Measurements from ENCODE around the gene NDUFA11. TPM values are rescaled to one million over a fixed set of nuclear protein-coding genes. Genes with fewer than 3 reads are reported as not detected.
"Not testable (repeated sequence)": the region's sequence is repeated elsewhere in the genome, so short reads cannot be mapped to it uniquely, and the experiment has no call there.

Gene NDUFA11
- polyA plus RNA-seq, 2 donors: 328 to 390 TPM

DNA sequence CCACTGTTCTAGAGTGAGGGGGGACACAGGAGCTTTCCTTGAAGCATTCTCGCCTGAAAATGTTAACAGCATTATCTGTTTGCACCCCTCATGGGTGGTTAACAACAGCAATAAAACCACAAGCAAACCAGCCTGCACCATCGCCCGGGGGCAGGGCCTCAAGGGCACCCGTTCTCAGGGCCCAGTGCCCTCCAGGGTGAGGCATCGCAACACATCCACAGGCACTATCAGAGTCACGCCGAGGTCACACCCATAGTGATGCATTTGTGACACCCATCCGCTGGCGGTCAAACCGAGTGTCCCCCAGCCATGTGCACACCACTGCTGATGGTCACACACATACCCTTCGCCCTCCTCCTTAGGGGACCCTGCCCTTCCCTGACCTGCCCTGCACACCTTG is 37.8 kb downstream of the NDUFA11 start:
- H3K36me3 ChIP-seq (ENCODE audit: control insufficient read depth in 2 of 2, insufficient read depth in 2 of 2, low read length in 1 of 2): no peaks in the 10 kb centered on the region
- no peaks in the 10 kb centered on the region for H3K9me3 ChIP-seq (ENCODE audit: control insufficient read depth in 2 of 2, insufficient read depth in 1 of 2, low read depth in 1 of 2, low read length in 1 of 2)
- H3K27ac ChIP-seq (ENCODE audit: low read depth in 2 of 2, low read length in 1 of 2): no peak overlapping the region
- 84 to 85% methylated on average over 11 of the region's 11 CpGs for WGBS, 2 donors
- H3K27me3 ChIP-seq (ENCODE audit: control insufficient read depth in 1 of 2, insufficient read depth in 2 of 2, low read length in 2 of 2): no peaks in the 10 kb centered on the region
- H3K4me3 ChIP-seq (ENCODE audit: low read depth in 1 of 2, low read length in 2 of 2): no peak overlapping the region
- peaks cover 0 to 2% of the 10 kb centered on the region in 2 donors for H3K4me1 ChIP-seq (ENCODE audit: control insufficient read depth in 2 of 2, insufficient read depth in 2 of 2, low read length in 1 of 2)

DNA sequence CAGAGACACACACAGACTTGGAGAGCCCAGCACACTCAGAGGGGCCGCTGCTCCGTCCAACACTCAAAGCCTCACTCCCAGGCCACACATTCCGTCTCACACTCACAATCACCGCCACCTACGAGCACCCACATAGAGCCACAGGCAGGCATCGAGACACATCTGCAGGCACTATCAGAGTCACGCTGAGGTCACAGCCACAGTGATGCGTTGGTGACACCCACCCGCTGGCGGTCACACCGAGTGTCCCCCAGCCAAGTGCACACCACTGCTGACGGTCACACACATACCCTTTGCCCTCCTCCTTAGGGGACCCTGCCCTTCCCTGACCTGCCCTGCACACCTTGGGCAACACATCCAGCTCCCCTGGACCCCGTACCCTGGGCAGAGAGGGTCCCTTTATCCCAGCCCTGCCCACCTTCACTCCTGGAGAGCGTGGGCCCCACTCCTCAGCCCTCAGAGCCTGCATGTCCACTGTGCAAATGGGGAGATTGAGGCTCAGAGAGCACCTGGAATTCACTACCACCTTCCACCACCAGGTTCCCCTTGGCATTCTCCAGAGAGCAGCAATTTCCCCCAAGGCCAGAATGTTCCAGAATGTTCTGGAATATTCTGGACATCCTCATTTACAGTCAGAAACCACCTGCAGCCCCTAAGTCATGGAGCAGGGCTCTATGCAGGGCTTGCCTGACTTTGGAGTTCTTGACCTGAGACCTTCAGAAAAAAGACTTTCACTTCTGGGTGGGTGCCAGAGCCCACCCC is 38.7 kb downstream of the NDUFA11 start:
- WGBS, 2 donors: 84 to 85% methylated on average over 14 of the region's 14 CpGs
- peaks cover 0 to 2% of the 10 kb centered on the region in 2 donors for H3K4me1 ChIP-seq (ENCODE audit: control insufficient read depth in 2 of 2, insufficient read depth in 2 of 2, low read length in 1 of 2)
- H3K27ac ChIP-seq (ENCODE audit: low read depth in 2 of 2, low read length in 1 of 2): no peak overlapping the region
- no peaks in the 10 kb centered on the region for H3K9me3 ChIP-seq (ENCODE audit: control insufficient read depth in 2 of 2, insufficient read depth in 1 of 2, low read depth in 1 of 2, low read length in 1 of 2)
- no peaks in the 10 kb centered on the region for H3K27me3 ChIP-seq (ENCODE audit: control insufficient read depth in 1 of 2, insufficient read depth in 2 of 2, low read length in 2 of 2)
- H3K4me3 ChIP-seq (ENCODE audit: low read depth in 1 of 2, low read length in 2 of 2): no peak overlapping the region
- no peaks in the 10 kb centered on the region for H3K36me3 ChIP-seq (ENCODE audit: control insufficient read depth in 2 of 2, insufficient read depth in 2 of 2, low read length in 1 of 2)

DNA sequence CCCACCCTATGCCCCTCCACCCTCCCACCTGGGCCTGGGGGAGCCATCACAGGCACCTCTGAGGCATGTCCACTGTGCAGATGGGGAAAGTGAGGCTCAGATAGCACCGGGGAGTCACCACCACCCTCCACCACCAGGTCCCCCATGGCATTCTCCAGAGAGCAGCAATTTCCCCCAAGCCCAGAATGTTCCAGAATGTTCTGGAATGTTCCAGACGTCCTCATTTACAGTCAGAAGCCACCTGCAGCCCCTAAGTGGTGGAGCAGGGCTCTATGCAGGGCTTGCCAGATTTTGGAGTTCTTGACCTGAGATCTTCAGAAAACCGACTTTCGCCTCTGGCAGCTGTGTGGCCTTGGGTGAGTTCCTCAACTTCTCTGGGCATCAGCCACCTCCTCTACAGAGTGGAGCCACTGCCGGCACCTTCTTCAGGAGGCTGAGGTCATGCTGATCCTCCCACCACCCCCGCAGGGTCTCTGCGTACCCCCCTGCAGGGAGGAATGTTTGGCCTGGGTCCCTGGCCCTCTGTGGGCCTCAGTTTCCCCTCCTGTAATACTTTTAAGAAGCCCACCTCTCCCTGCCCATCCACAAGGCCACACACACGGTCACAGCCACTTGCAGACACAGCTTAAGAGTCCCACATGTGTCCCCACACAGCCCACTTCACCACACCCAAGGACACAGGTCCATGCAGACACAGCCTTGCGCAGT is 39.4 kb downstream of the NDUFA11 start:
- no peaks in the 10 kb centered on the region for H3K27me3 ChIP-seq (ENCODE audit: control insufficient read depth in 1 of 2, insufficient read depth in 2 of 2, low read length in 2 of 2)
- H3K36me3 ChIP-seq (ENCODE audit: control insufficient read depth in 2 of 2, insufficient read depth in 2 of 2, low read length in 1 of 2): no peaks in the 10 kb centered on the region
- no peaks in the 10 kb centered on the region for H3K9me3 ChIP-seq (ENCODE audit: control insufficient read depth in 2 of 2, insufficient read depth in 1 of 2, low read depth in 1 of 2, low read length in 1 of 2)
- peaks cover 0 to 2% of the 10 kb centered on the region in 2 donors for H3K4me1 ChIP-seq (ENCODE audit: control insufficient read depth in 2 of 2, insufficient read depth in 2 of 2, low read length in 1 of 2)
- H3K27ac ChIP-seq (ENCODE audit: low read depth in 2 of 2, low read length in 1 of 2): no peak overlapping the region
- no peak overlapping the region for H3K4me3 ChIP-seq (ENCODE audit: low read depth in 1 of 2, low read length in 2 of 2)
- 84 to 85% methylated on average over 9 of the region's 9 CpGs for WGBS, 2 donors

DNA sequence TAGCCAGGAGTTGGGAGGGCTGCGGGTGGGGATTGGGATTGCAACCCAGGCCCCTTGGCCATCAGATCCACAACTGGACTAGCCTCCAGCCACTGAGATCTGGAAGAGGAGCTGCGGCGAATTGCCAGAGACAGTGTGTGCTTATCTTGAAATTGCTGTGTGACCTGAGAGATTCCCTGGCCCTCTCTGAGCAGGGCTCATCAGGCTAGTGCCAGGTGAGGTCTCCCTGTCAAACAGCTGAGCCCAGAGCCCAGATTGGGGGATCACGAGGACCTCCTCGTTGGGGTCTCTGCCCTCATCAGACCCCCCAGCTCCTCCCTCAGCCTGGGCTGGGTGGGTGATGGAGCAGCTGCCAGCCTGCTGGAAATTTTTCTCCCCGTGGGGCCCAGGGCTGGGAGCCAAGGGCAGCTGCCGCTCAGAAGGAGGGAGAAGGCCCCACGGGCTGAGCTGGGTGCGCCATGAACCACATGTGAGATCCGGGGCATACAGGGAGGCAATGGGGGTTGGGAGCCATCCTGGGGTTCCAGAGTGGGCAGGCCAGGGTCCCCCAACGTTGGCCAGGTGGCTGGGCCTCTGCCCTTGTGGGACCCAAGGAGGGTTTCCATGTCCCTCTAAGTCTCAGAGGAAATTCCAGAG is 40.4 kb downstream of the NDUFA11 start:
- Histone ChIP-seq H3K4me3 (ENCODE audit: low read depth in 1 of 2, low read length in 2 of 2) (no peak overlapping the region), H3K4me1 (ENCODE audit: control insufficient read depth in 2 of 2, insufficient read depth in 2 of 2, low read length in 1 of 2) (peaks cover 0 to 2% of the 10 kb centered on the region in 2 donors), H3K27ac (ENCODE audit: low read depth in 2 of 2, low read length in 1 of 2) (no peak overlapping the region), H3K36me3 (ENCODE audit: control insufficient read depth in 2 of 2, insufficient read depth in 2 of 2, low read length in 1 of 2) (no peaks in the 10 kb centered on the region), H3K27me3 (ENCODE audit: control insufficient read depth in 1 of 2, insufficient read depth in 2 of 2, low read length in 2 of 2) (no peaks in the 10 kb centered on the region), H3K9me3 (ENCODE audit: control insufficient read depth in 2 of 2, insufficient read depth in 1 of 2, low read depth in 1 of 2, low read length in 1 of 2) (no peaks in the 10 kb centered on the region)
- 64% methylated on average over 11 of the region's 11 CpGs for WGBS, 2 donors

DNA sequence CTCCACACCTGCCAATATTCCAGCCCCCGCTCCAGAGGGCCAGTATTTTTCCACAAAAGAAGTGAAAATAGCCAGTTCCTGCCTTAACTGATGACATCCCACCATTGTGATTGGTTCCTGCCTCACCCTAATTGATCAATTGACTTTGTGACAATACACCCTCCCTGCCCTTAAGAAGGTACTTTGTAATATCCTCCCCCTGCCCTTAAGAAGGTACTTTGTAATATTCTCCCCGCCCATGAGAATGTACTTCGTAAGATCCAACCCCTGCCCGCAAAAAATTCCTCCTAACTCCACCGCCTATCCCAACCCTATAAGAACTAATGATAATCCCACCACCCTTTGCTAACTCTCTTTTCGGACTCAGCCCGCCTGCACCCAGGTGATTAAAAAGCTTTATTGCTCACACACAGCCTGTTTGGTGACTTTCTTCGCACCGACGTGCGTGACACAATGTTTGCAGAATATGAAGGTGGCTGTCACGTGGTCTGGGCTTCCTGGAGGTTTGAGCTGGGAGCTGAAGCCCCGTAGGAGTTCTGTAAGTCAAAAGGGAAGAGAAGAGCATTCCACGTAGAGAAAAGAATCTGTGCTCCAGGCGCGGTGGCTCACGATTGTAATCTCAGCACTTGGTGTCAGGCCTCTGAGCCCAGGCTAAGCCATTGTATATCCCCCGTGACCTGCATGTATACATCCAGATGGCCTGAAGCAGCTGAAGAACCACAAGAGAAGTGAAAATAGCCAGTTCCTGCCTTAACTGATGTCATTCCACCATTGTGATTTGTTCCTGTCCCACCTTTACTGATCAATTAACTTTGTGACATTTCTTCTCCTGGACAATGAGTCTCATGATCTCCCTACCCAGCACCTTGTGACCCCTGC is 46.1 kb downstream of the NDUFA11 start:
- H3K9me3 ChIP-seq (ENCODE audit: control insufficient read depth in 2 of 2, insufficient read depth in 1 of 2, low read depth in 1 of 2, low read length in 1 of 2): no peaks in the 10 kb centered on the region
- H3K27me3 ChIP-seq (ENCODE audit: control insufficient read depth in 1 of 2, insufficient read depth in 2 of 2, low read length in 2 of 2): no peaks in the 10 kb centered on the region
- peak overlapping the region; percentile 65 to 71 for H3K27ac ChIP-seq (ENCODE audit: low read depth in 2 of 2, low read length in 1 of 2)
- no peak overlapping the region for H3K4me3 ChIP-seq (ENCODE audit: low read depth in 1 of 2, low read length in 2 of 2)
- WGBS, 2 donors: 74 to 77% methylated on average over 18 of the region's 18 CpGs
- H3K36me3 ChIP-seq (ENCODE audit: control insufficient read depth in 2 of 2, insufficient read depth in 2 of 2, low read length in 1 of 2): no peaks in the 10 kb centered on the region
- no peaks in the 10 kb centered on the region for H3K4me1 ChIP-seq (ENCODE audit: control insufficient read depth in 2 of 2, insufficient read depth in 2 of 2, low read length in 1 of 2)

DNA sequence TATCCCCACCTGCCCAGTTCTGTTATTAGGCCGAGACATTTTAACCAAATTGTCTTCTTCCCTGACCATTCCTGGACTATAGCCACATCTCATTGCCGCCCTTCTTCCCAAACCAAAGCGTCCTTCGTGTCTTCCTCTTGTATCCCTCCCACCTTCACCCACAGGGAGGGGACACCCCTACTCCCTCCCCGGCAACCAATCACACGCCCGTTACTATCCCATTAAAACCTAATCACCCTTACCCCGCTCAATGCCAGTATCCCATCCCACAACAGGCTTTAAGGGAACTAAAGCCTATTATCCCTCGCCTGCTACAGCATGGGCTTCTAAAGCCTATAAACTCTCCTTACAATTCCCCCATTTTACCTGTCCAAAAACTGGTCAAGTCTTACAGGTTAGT is 48.4 kb downstream of the NDUFA11 start:
- H3K27me3 ChIP-seq (ENCODE audit: control insufficient read depth in 1 of 2, insufficient read depth in 2 of 2, low read length in 2 of 2); H3K9me3 ChIP-seq (ENCODE audit: control insufficient read depth in 2 of 2, insufficient read depth in 1 of 2, low read depth in 1 of 2, low read length in 1 of 2); H3K27ac ChIP-seq (ENCODE audit: low read depth in 2 of 2, low read length in 1 of 2); H3K36me3 ChIP-seq (ENCODE audit: control insufficient read depth in 2 of 2, insufficient read depth in 2 of 2, low read length in 1 of 2); H3K4me3 ChIP-seq (ENCODE audit: low read depth in 1 of 2, low read length in 2 of 2); H3K4me1 ChIP-seq (ENCODE audit: control insufficient read depth in 2 of 2, insufficient read depth in 2 of 2, low read length in 1 of 2): not testable (repeated sequence)
- 84 to 87% methylated on average over 9 of the region's 9 CpGs for WGBS, 2 donors

DNA sequence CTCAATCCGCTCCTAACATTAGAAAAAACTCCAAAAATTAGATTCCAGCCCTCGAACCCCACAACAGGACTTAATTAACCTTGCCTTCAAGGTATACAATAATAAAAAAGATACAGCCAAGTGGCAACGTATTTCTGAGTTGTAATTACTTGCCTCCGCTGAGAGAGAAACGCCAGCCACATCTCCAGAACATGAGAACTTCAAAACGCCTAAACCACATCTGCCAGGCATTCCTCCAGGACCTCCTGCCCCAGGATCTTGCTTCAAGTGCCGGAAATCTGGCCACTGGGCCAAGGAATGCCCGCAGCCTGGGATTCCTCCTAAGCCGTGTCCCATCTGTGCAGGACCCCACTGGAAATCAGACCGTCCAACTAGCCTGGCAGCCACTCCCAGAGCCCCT is 49.5 kb downstream of the NDUFA11 start:
- not testable (repeated sequence) for H3K36me3 ChIP-seq (ENCODE audit: control insufficient read depth in 2 of 2, insufficient read depth in 2 of 2, low read length in 1 of 2); H3K9me3 ChIP-seq (ENCODE audit: control insufficient read depth in 2 of 2, insufficient read depth in 1 of 2, low read depth in 1 of 2, low read length in 1 of 2); H3K27ac ChIP-seq (ENCODE audit: low read depth in 2 of 2, low read length in 1 of 2); H3K27me3 ChIP-seq (ENCODE audit: control insufficient read depth in 1 of 2, insufficient read depth in 2 of 2, low read length in 2 of 2); H3K4me1 ChIP-seq (ENCODE audit: control insufficient read depth in 2 of 2, insufficient read depth in 2 of 2, low read length in 1 of 2); H3K4me3 ChIP-seq (ENCODE audit: low read depth in 1 of 2, low read length in 2 of 2)
- WGBS, 2 donors: 68 to 82% methylated on average over 10 of the region's 10 CpGs

DNA sequence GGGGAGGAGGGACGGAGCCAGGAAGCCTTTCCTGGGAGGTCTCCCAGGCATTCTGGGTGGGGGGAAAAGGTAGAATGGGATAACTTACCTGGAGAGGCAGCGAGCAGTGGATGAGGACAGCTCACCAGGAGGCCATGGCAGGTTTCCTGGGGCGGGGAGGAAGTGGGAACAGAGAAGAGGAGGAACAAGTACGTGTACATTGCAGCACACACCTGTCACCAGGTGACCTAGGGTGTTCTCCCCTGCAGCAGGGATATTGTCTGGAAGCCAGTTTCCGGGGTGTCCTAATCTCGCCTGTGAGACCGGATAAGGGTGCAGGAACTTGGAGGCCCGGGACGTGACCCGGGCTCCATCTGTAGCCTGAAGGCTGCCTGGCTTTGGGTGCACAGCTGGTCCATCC is 52.3 kb downstream of the NDUFA11 start, which contains the start of gene FUT3:
FUT3 (minus strand) TSS at position 148 of the 400 bp plus-strand sequence.
- no peaks in the 10 kb centered on the region for H3K27me3 ChIP-seq (ENCODE audit: control insufficient read depth in 1 of 2, insufficient read depth in 2 of 2, low read length in 2 of 2)
- no peaks in the 10 kb centered on the region for H3K9me3 ChIP-seq (ENCODE audit: control insufficient read depth in 2 of 2, insufficient read depth in 1 of 2, low read depth in 1 of 2, low read length in 1 of 2)
- H3K4me3 ChIP-seq (ENCODE audit: low read depth in 1 of 2, low read length in 2 of 2): peak within 1 kb of the TSS; percentile 41 to 55
- peak within 1 kb of the TSS; percentile 89 to 99 for H3K27ac ChIP-seq (ENCODE audit: low read depth in 2 of 2, low read length in 1 of 2)
- H3K4me1 ChIP-seq (ENCODE audit: control insufficient read depth in 2 of 2, insufficient read depth in 2 of 2, low read length in 1 of 2): peaks cover 0 to 3% of the 10 kb centered on the region in 2 donors
- 50 to 53% methylated on average over 9 to 10 of the region's 10 CpGs for WGBS, 2 donors
- peaks cover 0 to 2% of the 10 kb centered on the region in 2 donors for H3K36me3 ChIP-seq (ENCODE audit: control insufficient read depth in 2 of 2, insufficient read depth in 2 of 2, low read length in 1 of 2)

DNA sequence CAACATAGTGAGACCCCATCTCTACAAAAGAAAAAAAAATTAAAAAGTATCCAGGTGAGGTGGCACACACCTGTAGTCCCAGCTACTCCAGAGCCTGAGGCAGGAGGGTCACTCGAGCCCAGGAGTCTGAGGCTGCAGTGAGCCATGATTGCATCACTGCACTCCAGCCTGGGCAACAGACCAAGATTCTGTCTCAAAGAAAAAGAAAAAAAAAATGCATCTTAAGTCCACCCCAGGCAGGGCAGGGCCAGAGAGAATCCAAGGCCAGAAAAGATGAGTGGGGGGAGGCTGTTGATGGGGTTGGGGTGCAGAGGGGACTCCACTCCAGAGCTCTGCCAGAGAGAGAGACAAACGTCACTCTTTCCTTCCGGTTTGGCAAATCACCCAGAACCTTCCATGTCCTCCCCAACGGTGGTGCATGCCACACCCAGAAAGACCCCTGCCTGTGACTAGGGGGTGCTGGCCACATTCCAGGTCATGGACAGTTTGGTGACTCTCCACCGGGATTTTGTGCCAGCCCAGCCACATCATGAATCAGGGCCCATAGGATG is 52.8 kb downstream of the NDUFA11 start:
- Histone ChIP-seq H3K36me3 (ENCODE audit: control insufficient read depth in 2 of 2, insufficient read depth in 2 of 2, low read length in 1 of 2) (peaks cover 0 to 2% of the 10 kb centered on the region in 2 donors), H3K4me1 (ENCODE audit: control insufficient read depth in 2 of 2, insufficient read depth in 2 of 2, low read length in 1 of 2) (peaks cover 0 to 3% of the 10 kb centered on the region in 2 donors), H3K27me3 (ENCODE audit: control insufficient read depth in 1 of 2, insufficient read depth in 2 of 2, low read length in 2 of 2) (no peaks in the 10 kb centered on the region), H3K27ac (ENCODE audit: low read depth in 2 of 2, low read length in 1 of 2) (peak overlapping the region; percentile 89 to 99), H3K9me3 (ENCODE audit: control insufficient read depth in 2 of 2, insufficient read depth in 1 of 2, low read depth in 1 of 2, low read length in 1 of 2) (no peaks in the 10 kb centered on the region), H3K4me3 (ENCODE audit: low read depth in 1 of 2, low read length in 2 of 2) (peak overlapping the region; percentile 41 to 55)
- 14 to 23% methylated on average over 5 of the region's 5 CpGs for WGBS, 2 donors

Data from esophagus (tissue), 2 donors.